ENCODE data around the gene BEGAIN.

BEGAIN gene

DNA sequence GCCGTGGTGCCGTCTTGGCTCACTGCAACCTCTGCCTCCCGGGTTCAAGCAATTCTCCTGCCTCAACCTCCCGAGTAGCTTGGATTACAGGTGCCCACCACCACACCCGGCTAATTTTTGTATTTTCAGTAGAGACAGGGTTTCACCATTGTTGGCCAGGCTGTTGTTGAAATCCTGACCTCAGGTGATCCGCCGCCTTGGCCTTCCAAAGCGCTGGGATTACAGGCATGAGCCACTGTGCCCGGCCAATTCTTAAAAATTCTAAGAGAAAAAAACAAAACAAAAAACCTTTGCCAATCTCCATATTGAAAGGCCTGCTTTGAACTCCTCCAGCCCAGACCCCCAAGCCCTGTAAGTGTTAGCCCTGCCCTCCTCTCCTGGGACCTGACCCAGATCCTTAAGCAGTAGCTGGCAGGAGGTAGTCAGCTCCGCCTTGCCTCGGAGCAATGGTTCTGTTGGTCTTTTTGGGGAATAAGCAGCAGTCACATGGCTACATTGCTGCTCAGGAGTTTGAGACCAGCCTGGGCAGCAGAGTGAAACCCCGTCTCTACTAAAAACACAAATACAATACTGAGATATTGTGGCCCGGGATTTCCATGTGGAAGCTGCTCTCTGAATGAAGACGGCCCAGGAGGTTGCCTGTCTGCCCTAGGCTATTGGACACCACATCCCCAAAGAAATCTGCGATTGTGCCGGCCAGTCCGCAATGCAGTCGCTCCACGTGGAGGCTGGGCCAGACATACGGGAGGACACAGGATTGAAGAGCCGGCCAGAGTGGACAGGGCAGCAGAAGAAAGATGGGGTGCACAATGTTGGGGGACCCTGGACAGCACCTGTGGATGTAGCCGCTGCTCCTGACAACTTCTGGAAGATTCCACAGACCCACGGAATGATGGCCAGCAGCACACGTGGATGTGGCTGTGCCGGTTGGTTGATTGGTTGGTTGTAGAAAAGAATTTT is 28.8 kb upstream of the BEGAIN start:
- no peak for DNase-seq

DNA sequence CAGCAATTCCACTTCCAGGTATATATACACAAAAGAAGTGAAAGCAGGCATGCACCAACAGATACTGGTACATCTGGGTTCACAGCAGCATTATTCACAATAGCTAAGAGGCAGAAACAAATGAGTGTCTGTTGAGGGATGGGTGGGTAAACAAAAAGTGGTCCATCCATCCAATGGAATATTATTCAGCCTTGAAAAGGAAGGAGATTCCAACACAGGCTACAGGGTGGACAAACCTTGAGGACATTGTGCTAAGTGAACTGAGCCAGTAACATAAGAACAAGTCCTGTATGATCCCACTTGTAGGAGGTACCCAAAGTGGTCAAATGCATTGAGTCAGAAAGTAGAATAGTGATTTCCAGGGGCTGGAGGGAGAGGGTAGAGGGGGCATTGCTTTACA is 27.6 kb upstream of the BEGAIN start:
- DNase-seq: no peak

DNA sequence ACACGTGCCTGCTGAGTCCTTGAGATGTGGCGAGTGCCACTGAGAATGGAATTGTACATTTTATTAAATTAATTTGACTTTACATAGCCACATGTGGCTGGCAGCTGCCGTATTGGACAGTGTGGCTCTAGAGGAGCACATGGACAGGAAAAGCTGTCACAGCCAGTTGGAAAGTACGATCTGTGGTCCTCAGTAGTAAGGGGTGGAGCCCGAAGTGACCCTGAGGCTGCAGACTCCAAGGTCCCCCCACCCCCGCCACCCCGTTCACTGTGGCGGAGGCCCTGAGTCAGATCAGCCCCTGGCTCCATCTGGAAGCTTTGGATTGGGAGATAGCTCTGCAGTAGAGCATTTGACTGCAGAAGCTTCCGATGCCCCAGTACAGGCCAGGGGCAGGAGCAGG is 25.8 kb upstream of the BEGAIN start:
- no peak for DNase-seq

DNA sequence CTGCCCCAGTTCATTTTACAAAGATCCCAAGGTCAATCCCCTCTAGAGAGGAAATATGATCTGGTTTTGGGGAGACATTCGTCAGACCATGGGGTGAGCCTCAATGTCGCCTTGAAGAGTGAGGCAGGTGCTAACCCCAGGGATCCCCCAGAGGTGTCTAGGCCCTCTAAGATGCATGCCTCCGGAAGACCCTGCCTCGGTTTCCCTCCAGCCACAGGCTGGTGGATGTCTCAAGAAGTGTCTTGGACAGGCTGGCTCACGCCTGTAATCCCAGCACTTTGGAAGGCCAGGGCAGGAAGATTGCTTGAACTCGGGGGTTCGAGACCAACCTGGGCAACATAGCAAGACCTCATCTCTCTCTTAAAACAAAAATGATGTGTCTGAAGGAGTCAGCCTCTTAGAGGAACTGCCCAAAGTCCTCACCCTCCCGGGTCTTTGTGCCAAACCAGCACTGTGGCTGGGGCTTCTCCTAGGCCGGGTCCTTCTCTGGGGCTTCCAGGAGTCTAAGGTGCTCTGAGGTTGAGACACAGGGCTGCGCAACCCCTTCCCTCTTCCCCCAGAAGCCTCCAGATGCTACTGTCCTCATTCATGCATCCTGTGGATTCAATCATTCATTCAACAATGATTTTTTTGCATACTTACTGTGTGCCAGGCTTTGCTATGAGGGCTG is 24.7 kb upstream of the BEGAIN start:
- DNase-seq: no peak

DNA sequence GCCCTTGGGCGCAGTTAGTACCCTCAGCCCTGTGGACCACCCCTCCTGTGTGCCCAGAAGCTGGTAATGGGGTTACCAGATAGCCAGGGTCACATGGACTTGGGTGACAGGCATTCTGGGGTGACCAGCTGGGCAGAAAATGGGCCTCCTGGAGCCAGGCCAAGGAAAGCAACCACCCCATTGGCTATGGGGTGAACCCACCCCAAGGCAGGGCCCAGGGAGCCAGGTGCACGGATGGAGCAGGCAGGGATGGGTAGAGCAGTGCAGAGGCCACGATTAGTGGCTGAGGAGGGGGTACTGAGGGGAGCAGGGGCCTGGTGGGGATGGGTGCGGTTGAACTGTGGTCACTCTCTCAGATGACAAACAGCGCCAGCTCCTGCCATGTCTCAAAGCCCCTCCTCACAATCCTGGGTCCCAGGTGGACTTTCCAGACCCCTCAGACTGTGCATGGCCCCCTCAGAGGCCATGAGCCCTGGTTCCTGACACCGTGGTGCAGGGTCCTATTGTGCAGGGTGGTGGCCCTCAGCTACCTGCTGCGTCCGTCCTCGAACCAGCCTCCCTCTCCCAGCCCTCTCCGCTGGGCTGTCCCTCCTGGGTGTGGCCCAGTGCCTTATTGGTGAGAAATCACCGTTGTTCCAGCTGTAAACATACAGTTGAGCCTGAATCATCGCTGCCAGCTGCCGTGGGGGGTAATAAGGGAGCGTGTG is 23.4 kb upstream of the BEGAIN start:
- no peak for DNase-seq

DNA sequence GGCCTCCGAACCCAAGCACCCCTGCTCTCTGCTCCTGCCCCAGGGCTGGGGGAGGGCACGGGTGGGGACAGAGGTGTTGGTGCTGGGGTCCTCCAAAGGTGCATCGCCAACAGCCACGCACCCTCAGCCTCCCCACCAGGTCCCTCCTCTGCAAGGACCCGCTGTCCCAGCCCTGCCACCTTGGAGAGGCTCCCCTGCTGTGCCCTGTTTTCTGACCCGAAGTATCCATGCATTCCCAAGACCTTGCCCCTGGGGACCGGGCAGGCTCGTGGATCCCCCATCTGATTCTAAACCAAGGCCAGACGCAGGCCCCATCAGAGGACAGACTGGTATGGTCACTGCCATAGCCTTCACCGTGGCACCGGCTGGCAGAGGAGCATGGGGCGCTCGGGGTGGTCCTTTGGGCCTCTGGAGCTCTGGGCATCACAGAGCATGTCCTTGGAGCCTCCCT is 22.7 kb upstream of the BEGAIN start:
- no peak for DNase-seq

DNA sequence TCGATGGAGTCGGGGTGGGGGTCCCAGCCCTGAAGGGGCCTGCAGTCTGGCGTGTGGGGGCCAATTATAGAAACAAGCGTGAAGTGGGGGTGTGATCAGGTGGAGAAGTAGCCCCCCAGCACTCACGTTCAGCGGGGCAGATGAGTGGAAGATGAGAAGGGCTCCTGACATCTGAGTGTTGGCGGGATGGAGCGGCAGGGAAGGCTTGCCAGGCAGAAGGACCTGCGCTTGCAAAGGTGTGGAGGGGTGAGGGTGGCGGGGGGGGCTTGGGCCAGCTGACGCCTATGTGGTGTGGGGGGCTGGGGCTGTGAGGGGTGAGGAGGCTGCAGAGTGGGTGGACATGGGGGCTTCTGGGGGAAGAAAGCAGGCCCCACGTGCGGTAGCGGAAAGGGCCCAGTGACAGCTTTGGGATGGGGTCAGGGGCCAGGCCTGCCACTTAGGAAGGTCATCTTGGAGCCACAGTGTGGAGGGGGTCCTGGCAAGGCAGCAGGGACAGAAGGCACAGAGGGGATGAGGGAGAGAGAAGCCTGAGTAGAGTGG is 22.2 kb upstream of the BEGAIN start:
- no peak for DNase-seq

DNA sequence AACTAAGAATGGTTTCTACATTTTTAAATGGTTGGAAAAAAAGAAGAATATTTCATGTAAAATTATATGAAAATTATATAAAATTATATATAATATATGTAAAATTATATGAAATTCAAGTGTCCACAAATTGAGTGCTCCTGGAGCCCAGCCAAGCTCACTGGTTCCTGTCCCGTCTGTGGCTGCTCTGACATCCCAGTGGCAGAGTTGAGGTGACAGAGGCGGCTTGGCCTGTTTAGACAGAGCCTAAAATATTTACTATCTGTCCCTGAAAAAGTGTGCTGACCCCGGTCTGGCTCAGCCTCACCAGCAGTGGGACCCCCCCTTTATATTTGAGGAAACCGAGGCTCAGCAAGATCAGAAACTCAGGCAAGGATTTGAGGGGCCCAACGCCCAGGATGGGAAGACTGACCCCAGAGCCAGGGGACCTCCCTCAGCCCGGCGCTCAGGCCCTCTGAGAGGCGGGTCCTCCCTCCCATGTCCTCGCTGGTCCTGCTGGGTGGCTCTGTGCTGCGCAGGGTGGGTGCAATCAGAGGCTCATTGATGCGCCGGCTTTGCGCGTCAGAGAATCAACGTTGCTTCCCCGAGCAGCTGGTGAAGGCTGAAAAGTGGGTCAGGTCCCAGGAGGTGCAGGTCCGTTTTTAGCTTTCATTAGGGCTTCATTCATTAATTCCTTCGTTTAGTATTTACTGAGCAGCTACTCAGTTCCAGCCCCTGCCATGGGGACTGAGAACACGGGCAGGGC is 21.5 kb upstream of the BEGAIN start:
- no peak for DNase-seq

DNA sequence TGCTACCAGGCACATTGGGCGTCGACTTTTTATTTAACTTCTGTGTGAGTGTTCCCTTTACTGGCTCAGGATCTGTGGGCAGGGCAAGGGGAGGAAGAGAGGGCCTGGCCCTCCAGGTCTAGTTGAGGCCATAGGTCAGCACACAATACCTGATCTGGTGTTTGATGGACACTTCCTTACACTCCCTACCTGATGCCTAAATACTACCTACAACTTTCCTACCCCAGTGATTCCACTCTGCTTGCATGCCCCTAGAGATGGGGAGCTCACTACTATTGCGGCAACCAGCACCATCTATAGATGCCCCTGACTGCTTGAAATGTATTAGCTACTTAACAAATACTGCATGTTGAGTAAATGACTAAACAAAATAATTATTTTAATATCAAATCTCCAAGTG is 20.8 kb upstream of the BEGAIN start:
- DNase-seq: no peak

DNA sequence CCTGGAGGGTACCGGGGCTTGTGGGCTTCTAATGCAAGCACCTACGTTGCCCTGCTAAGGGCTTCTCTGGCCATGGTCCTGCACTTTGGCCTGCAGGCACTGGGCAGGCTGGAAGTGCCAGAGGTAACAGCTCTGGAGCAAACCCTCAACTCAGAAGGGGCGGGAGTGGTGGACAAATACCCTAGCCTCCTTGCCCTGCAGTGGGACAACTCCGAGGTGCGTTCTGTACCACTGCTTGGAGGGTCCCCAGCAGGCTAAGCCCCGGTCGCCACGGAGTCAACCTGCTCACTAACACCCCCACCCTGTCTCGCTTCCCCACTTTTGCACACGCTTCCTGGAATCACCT is 20.4 kb upstream of the BEGAIN start:
- no peak for DNase-seq

DNA sequence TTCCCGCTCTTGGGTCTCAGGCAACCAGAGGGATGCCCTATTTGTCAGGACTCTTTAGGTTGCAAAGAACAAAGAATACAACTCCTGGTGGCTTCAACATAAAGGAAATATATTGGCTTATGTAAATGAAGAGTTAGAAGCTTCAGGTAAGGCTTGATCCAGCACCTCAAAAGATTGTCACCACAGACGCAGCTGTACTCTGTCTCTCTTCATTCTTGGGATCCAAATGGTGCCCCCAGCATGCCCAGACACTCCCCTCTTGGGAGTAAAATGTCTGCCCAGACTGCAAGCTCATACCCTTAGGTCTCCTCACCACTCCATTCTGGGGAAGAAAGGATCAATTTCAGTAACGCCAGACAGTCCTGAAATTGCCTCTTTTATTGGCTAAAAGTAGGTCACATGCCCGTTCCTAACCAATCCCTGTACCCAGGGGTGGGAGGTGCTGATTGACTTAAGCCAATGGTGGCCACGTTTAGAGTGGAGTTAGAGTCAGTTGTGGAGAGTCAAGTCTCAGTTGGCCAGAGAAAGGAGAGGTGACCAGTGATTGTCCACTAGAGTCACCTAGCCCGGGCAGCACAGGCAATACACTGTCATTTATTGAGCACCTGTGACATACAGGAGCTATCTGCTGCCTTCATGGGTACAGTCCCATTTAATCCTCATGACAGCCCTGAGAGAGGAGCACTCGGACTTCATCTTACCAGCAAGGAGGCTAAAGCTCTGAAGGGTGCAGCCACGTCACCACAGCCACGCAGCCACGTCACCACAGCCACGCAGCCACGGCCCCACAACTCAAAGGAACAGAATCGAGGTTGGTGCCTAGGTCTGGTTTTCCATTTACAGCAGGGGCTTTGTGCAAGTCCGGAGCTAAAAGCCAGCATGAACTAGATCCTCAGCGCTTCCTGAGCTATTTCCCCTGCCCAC is 19.7 kb upstream of the BEGAIN start:
- no peak for DNase-seq

DNA sequence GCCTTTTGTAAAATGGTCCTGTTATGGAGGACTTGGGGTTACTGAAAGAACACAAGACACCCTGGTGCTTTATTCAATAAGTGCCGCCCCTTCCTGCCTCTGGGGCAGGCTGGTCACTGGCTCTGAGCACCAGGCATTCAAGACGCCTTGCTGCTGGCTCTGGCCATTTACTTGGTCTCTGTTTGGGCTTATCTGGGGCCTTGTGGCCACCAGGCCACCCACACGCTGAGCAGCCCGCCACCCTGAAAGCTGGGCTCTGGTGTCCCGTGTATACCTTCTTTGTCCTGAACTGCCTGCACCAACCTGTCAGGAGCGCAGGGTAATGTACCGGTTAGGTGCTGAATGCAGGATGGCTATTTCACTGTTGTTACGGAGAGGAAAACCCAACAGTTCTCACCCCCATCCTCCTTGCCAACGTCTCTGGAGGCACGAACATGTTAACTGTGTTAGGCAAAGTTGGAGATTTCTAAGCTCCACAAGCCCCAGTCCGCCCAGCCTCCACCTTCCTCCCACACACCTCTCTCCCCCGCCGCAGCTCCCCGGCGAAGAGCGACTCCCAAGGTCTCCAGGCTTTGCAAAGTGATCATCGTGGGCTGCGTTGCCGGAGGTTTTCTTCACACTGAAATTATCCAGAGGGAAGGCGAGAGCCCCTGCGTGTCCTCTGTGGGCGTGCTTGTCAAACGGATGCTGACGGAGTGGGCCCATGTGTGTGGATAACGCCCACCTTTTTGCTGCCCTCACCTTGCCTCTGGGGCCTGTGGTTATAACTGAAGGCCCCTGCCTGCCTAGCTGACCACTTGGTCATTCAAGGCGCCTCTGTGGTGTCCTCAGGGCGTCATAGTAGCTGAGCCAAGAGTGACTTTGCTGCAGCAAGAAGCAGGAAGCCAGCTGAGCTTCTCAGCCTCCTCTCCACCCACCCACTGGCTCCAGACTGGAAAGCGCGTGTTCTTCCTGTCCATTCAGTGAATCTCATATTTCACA is 18.8 kb upstream of the BEGAIN start:
- DNase-seq: no peak

DNA sequence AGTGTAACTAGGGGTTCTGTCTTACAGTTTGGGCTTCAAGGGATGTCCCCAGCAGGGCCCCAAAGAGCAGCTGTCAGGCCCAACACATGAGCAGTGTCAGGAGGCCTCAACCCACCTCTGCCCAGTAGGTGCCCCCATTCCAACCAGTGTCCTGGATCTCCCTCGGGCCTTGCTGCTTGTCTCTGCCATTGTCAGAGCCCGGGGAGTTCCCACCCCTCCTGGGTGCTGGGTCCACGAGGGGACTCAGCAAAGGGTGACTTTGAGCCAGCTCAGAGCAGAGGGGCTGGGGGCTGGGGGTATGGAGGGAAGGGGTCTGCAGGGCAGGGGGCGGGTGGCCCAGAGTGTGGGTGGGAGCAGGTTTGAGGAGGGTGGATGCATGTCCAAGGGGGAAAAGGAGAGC is 18.0 kb upstream of the BEGAIN start:
- DNase-seq: no peak

DNA sequence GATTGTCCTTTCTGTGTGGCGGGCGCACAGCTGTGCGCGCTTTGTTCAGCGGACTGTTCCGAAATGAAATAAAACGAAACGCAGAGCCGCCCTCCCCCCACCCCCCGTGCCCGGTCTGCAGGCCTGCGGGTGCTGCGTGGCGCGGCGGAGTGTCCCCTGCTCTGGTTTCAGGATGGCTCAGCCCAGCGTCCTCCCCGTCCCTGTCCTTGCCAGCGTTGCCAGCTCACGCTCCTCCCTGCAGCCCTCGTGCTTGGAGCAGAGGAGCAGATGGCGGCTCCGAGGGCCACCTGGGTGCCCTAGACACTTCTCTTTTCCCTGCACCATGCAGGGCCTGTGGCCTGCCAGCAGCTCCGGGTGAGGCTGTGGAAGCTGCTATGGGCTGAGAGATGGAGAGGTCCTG is 17.5 kb upstream of the BEGAIN start:
- no peak for DNase-seq

DNA sequence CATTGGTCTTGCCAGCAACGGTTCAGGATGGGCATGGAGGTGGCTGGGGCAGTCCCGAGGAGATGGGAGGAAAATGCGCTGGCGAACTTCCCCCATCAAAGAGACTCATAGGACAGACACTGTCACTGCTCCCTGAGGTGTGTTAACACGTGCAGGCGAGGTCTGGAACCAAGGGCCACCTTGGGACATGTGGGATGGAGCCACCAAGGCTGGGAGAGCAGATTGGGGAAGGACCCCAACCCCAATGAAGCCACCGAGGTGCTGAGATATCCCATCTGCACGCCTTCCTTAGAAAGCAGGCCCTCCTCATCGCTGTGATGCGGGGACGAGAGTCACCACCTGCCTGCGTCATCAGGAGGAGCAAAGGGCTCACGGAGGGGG is 16.9 kb upstream of the BEGAIN start:
- no peak for DNase-seq

DNA sequence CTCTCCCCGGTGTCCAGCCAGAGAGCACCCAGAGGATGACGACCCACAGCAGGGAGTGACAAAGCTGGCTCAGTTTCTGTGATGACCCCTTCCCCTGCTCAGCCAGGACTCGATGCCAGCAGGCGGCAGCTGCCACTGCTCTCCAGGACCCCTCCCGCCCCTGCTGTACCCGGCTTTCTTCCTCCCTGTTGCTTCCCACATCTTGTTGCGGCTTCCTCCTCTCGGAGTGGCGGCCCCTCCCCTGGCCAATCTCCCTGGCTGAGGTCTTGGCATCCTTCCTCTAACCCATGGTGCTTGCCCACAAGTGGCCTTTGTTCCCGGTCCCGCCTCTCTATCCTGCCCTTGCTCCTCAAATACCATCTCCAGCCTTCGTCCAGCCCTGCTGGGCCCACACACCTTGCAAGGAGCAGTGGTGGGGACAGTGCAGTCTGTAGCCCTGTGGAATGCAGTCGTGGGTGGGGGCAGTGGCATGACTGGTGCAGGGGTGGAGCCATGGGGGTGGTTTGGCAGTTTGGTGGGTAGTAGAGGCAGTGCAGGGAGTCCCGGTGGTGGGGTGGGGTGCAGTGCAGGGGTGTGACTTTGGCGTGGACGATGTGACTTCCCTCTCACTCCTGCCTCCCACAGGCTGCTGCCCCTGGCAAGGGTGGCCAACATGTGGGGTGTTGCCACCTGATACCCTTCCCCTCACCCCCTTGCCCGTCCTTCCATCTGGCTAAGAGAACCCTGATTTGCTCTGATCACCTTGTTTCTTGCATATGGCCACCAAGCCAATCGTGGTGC is 16.3 kb upstream of the BEGAIN start:
- no peak for DNase-seq

DNA sequence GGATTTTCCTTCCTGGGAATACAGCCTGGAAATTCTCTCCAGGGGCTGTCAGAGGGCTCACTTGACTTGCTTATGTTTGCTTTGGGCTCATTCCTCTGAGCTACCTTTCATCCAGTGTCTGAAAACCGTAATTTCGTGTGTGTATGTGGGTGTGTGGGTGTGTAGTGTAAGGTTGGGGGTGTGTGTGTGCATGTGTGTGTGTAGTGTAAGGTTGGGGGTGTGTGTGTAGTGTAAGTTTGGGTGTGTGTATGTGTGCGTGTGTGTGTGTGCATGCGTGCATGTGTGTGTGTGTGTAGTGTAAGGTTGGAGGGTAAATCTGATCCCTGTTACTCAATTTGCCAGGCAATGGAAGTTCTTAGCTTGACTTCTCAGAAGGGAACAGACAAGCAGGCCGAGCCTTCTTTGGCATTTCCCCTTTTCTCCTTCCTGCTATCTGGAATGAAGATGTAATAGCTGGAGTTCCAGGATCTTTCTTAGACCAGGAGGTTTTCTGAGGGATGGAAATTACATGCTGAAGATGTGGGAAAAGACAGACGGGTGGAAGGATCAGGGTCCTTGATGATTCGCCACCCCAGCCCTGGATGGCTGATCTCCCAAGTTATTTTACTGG is 15.5 kb upstream of the BEGAIN start:
- no peak for DNase-seq

DNA sequence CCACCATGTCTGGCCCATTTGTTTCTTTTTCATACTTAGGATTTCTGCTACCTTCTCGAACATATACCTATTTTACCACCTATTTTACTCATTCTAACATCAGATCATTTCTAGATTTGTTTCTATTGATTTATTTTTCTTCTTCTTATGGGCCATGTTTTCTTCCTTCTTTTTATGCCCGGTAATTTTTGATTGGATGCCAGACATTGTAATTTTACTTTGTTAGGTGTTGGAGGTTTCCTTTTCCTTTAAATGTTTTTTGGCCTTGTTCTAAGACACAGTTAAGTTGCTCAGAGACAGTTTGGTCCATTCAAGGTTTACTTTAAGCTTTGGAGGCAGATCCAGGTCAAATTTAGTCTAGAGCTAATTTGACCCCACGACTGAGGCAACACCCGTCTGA is 14.7 kb upstream of the BEGAIN start:
- DNase-seq: no peak

DNA sequence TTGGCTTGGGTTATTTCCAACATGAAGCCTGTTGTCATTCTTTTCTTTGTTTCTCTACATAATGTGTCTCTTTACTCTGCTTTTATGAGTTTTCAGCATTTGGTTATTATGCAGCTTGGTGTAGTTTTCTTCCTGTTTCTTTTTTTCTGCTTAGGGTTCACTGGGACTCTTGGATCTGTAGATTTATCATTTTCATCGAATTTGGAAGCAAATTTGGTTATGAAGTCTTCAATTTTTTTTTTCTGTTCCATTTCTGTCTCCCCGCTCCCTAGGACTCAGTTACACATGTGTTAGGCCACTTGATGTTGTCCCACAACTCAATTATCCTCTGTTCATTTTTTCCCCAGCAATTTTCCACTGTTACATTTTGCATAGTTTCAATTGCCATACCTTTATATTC is 13.8 kb upstream of the BEGAIN start:
- DNase-seq: no peak
